ENCODE results near the gene DNAH10. TPM values are rescaled to one million over a fixed set of nuclear protein-coding genes. Genes with fewer than 3 reads are reported as not detected.

The DNAH10 gene
- total RNA-seq, 1 donor from 2014 or later: not detected

DNA sequence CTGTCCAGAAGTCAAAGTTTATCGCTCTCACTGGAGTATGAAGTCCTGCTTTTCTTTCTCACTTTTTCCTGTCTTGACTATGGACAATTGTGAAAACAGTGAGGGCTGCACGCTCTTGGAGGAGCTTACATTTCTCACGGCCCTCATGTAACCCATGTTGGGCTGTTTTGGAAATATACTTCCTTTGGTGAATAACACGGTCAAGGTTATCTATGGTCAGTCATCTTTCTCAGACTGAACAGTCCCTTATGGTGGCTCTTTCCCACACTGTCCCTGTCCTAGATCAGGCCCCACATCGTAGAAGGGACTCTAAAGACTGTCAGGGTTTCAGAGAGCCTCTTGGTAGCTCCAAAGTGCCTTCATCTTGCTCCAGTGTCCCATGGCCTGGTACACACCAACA is 203.3 kb downstream of the DNAH10 start:
- Histone ChIP-seq H3K4me1 (peaks cover 33% of the 10 kb centered on the region), H3K9me3 (replicated peaks) (no peaks in the 10 kb centered on the region), H3K27ac (replicated peaks) (peak overlapping the region; percentile 45), H3K27me3 (ENCODE audit: low read depth) (no peaks in the 10 kb centered on the region), H3K4me3 (no peak overlapping the region), H3K36me3 (no peaks in the 10 kb centered on the region)
- no peak for DNase-seq
- intact Hi-C loops (cut with micrococcal nuclease): no loop called here
- TF ChIP-seq, protein P1, sequence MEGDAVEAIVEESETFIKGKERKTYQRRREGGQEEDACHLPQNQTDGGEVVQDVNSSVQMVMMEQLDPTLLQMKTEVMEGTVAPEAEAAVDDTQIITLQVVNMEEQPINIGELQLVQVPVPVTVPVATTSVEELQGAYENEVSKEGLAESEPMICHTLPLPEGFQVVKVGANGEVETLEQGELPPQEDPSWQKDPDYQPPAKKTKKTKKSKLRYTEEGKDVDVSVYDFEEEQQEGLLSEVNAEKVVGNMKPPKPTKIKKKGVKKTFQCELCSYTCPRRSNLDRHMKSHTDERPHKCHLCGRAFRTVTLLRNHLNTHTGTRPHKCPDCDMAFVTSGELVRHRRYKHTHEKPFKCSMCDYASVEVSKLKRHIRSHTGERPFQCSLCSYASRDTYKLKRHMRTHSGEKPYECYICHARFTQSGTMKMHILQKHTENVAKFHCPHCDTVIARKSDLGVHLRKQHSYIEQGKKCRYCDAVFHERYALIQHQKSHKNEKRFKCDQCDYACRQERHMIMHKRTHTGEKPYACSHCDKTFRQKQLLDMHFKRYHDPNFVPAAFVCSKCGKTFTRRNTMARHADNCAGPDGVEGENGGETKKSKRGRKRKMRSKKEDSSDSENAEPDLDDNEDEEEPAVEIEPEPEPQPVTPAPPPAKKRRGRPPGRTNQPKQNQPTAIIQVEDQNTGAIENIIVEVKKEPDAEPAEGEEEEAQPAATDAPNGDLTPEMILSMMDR (IDR thresholded peaks at IDR 0.05; ENCODE audit: borderline replicate concordance): no peak

DNA sequence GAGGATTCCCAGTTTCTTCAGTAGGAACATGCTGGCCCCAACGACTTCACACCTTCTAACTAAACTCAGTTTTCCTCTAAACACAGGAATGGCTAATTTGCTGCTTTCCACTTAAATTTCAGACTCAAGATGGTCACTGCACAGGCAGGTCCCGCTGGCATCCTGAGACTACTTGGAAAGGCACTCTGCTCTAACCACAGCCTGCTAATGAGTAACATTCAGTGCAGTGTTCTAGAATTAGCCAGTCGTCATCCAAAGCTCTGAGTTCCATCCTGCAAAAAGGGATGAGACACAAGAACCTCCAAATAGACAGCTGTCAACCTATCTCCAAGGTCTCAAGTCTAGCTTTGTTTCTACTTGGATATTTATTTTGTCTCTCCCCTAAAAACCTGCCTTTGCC is 204.5 kb downstream of the DNAH10 start:
- H3K27me3 ChIP-seq (ENCODE audit: low read depth): no peaks in the 10 kb centered on the region
- H3K27ac ChIP-seq (replicated peaks): peak overlapping the region; percentile 45
- H3K9me3 ChIP-seq (replicated peaks): no peaks in the 10 kb centered on the region
- intact Hi-C loops (cut with micrococcal nuclease): no loop called here
- peaks cover 33% of the 10 kb centered on the region for H3K4me1 ChIP-seq
- no peaks in the 10 kb centered on the region for H3K36me3 ChIP-seq
- TF ChIP-seq, protein P1 (IDR thresholded peaks at IDR 0.05; ENCODE audit: borderline replicate concordance): no peak
- H3K4me3 ChIP-seq: no peak overlapping the region
- no peak for DNase-seq

DNA sequence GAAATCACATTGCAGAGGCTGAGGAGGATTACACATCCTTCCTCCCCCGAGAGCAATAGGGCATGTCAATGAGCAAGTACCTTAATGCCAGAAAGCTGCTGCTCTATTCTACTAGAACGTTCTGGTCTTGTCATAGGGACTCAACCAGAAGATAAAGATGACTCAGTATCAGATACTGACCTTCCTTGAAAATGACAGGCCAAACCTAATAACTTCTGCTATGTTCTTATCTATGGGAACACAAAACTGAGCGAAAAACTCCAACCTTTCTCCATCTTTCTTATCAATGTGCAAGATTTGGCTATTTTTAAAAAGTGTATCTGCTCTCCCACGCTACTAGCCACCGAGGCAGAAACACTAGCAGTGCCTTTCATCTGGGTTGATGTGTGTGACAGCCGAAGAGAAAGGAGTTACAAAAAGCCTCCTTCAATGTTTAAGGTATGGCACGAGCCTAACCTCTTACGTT is 205.1 kb downstream of the DNAH10 start:
- H3K27ac ChIP-seq (replicated peaks): peak overlapping the region; percentile 45
- intact Hi-C loops (cut with micrococcal nuclease): no loop called here
- no peak overlapping the region for H3K4me3 ChIP-seq
- H3K4me1 ChIP-seq: peaks cover 38% of the 10 kb centered on the region
- H3K36me3 ChIP-seq: no peaks in the 10 kb centered on the region
- no peak for DNase-seq
- no peaks in the 10 kb centered on the region for H3K27me3 ChIP-seq (ENCODE audit: low read depth)
- no peaks in the 10 kb centered on the region for H3K9me3 ChIP-seq (replicated peaks)
- TF ChIP-seq, protein P1 (IDR thresholded peaks at IDR 0.05; ENCODE audit: borderline replicate concordance): no peak

DNA sequence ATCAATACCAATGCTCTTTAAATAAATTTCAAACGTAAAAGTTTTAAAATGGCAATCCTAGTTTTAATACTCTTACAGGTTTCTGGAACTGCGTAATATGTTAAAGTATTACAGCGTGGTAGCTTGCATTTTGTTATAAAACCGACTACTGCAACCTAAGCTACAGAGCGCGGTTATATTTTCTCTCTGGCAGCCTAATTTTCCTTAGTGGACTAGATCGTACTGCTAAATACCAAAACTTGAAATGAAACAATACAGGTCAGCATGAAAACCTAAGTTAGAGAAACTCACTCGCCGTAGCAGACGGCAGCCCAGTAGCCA is 209.3 kb downstream of the DNAH10 start:
- Histone ChIP-seq H3K36me3 (peaks cover 4% of the 10 kb centered on the region), H3K4me1 (peaks cover 66% of the 10 kb centered on the region), H3K4me3 (peak overlapping the region; percentile 94), H3K9me3 (replicated peaks) (no peaks in the 10 kb centered on the region), H3K27me3 (ENCODE audit: low read depth) (no peaks in the 10 kb centered on the region), H3K27ac (replicated peaks) (peak overlapping the region; percentile 96)
- DNase-seq: no peak
- intact Hi-C loops (cut with micrococcal nuclease): no loop called here
- TF ChIP-seq, protein P1 (IDR thresholded peaks at IDR 0.05; ENCODE audit: borderline replicate concordance): no peak

DNA sequence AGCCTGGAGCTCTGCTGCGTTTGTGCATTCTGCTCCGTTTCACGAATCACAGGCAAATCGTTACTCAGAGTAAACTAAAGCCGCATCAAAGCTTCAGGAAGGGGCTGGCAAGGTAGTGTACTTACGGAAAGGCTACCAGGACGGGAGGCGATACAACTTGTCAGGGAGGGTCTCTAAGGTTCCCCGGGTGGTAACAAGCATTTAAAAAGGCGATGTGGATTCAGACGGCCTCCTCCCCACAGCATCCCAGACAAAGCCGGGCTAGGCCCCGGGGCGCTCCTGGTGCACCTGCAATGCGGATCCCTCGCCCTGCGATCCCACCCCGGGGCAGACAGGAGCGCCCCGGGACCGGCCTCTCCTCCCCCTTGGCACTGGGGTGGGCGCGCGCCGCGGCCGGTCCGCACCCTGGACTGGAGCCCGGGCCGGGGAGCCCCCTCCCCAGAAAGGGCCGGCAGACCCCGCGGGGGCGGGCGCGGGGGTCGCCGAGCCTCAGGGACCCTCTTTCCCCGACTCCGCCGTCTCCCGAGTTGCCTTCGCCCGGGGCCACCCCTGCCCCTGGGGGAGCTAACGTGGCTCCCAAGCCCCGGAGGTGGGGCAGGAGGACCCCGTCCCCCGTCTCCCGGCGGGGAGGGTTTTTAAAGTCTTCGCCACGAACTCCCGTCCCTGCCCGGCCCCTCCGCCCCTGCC is 209.8 kb downstream of the DNAH10 start:
- Histone ChIP-seq H3K27me3 (ENCODE audit: low read depth) (no peaks in the 10 kb centered on the region), H3K36me3 (peaks cover 4% of the 10 kb centered on the region), H3K4me1 (peaks cover 66% of the 10 kb centered on the region), H3K27ac (replicated peaks) (peak overlapping the region; percentile 96), H3K4me3 (peak overlapping the region; percentile 94), H3K9me3 (replicated peaks) (no peaks in the 10 kb centered on the region)
- TF ChIP-seq, protein P1 (IDR thresholded peaks at IDR 0.05; ENCODE audit: borderline replicate concordance): no peak
- peak; percentile 21 for DNase-seq
- intact Hi-C loops (cut with micrococcal nuclease): no loop called here
